Hippocampal formation (tissue), 2 donors: Measurements from ENCODE around the gene EPG5.
"Not testable (repeated sequence)": the region's sequence is repeated elsewhere in the genome, so short reads cannot be mapped to it uniquely, and the experiment has no call there.

ENCODE experiments used
- DNase-seq, 2 donors: peaks; one replicate each; lab custom pipeline; 2025; lab: John Stamatoyannopoulos, UW

The EPG5 gene

DNA sequence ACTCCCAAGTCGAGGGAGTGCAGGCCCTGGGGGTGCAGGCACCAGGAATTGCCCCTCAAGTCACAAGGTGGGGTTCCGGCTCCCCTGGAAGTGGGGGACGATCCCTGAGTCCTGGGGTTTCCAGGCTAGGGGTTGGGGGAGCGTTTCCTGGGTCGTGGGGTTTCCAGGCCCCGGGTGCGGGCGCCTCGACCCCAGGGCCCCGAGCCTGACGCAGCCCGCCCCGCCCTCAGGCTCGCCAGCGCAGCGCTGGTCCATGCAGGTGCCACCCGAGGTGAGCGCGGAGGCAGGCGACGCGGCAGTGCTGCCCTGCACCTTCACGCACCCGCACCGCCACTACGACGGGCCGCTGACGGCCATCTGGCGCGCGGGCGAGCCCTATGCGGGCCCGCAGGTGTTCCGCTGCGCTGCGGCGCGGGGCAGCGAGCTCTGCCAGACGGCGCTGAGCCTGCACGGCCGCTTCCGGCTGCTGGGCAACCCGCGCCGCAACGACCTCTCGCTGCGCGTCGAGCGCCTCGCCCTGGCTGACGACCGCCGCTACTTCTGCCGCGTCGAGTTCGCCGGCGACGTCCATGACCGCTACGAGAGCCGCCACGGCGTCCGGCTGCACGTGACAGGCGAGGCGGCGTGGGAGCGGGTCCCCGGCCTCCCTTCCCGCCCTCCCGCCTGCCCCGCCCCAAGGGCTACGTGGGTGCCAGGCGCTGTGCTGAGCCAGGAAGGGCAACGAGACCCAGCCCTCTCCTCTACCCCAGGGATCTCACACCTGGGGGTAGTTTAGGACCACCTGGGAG, 129.7 kb downstream of the EPG5 start:
- DNase-seq = no peak

DNA sequence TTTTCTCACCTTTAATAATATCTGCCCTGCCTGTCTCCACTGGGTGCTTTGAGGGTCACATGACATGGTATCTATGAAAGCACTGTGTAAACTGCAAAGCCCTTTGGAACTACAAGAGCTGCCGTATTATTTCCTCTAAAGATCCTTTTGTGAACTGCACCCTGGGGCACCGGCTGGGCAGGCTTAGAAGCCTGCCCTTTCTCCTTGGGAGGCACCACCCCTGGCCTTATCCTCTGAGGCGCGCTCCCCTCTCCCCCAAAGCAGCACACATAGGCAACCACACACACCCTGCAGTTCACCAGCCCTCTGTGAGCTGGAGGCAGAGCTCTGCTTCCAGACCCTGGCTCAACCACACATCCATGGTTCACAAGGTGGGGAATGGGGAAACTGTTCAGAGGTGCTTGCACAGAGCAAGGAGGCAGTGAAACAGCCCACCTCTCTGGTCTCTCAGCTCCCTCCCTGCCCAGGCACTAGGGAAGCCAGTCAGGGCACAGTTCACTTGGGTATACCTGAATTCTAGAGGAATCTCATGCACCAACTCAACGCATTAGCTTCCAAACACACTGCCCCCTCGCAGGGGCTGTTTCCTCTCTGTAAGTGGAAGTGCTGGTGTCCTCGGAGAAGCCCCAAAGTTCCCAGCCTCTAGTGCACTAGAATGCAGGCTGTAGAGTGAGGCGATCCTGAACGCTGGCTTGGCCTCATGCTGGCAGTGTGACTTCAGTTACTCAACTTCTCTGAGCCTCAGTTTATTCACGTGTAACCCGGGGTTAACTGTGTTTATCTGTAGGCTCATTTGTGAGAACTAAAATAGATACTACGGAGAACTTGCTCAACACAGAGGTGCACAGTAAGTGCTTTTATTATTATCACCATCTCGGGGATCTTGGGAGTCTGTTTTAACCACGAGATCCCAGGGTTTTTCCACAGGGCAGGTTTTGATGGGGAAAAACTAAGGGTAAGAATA, 130.6 kb downstream of the EPG5 start:
- DNase-seq = no peak

DNA sequence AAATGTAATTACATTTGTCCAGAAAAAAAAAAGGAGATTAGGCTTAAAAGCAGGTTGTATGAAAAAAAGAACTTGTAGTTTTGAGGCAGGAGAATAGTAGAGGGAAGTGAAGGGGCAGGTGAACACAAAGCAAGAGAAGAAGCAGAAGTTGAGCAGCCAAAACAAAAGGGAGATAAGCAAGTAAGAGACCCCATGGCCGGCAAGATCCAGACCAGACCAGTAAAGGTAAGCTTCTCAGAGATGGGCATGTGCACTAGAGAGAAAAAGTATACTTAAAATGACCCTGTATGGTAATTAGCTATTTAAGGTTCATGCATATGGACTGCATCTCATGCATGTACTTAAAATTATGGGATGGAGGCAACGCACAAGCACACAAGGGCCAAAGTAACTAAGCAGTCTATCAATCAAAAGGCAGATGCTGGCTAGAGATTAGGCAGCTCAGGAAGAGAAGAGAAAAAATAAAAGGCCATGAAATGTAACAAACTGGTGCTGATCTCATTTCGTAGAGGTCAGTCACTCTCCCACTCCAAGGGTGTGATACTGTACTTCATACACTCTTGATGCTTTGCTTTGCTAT, 132.0 kb downstream of the EPG5 start:
- no peak for DNase-seq

DNA sequence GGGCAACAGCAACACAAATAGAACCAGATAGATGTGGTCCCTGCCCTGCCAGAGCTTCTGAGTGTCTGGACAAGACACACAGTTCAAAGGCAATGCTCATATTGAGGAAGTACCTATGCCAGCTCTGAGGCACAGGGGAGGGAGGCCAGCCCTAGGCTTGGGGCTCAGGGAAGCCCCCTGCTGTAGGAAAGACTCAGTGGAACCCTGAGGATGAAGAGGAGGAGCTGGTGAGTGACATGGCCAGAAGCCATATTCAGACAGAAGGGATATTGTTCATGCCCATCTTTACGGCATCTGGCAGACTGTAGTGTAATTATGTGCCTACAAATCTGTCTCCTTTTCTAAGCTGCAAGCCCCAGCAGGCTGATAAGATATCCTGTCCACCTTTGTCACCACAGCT, 132.8 kb downstream of the EPG5 start:
- no peak for DNase-seq

DNA sequence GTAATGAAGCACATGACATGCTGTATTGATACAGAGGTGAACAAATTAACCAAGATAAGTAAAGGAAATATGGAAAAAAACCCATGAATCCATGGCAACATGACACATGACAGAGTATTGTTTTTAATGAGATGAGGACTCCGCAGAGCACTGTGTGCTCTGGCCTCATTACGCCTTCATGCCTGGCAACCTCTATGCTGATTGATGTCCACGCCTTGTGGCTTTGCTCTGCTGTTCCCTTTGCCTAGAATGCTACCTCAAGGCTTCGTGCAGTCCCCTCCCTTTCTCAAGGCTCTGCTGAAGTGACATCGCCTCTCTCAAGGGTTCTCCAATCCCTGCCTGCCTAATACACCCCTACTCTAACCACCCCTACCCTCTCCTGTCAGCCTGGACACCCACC, 133.3 kb downstream of the EPG5 start:
- DNase-seq = no peak

DNA sequence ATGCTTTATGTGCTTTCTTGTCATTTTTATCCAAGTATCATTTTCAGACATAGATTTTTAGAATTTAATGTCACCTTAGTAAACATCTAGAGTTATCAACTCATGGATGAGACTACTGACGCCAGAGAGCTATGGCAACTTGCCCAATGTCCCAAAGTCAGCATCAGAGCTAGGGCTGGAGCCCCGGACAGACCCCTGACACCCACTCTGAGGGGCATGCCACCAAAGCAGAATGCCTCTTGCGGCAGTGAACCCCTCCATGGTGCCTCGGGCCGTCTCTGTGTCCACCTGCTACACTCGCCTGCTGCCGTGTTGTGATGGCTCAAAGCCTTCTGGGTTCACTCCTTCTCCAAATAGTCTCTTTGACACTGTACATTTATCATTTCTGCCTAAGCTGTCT, 136.2 kb downstream of the EPG5 start:
- DNase-seq = no peak

DNA sequence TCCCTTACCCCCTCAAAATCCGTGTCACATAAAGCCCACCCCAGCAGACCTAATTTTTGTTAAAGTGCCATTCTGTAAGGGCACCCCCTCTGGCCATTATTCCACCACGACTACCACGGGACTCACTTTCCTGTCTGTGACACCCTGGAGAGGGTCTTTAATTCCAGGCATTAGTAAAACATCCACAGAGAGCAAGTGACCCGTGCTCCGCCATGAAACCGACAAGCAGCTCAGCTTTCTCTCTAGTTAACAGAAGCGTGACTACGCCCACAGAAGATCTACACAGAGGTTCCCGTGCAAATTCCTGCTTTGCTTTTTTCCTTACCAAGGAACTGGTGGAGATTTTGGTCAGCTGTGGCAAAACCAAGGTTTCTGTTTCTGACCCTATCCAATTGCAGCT, 137.3 kb downstream of the EPG5 start:
- no peak for DNase-seq

DNA sequence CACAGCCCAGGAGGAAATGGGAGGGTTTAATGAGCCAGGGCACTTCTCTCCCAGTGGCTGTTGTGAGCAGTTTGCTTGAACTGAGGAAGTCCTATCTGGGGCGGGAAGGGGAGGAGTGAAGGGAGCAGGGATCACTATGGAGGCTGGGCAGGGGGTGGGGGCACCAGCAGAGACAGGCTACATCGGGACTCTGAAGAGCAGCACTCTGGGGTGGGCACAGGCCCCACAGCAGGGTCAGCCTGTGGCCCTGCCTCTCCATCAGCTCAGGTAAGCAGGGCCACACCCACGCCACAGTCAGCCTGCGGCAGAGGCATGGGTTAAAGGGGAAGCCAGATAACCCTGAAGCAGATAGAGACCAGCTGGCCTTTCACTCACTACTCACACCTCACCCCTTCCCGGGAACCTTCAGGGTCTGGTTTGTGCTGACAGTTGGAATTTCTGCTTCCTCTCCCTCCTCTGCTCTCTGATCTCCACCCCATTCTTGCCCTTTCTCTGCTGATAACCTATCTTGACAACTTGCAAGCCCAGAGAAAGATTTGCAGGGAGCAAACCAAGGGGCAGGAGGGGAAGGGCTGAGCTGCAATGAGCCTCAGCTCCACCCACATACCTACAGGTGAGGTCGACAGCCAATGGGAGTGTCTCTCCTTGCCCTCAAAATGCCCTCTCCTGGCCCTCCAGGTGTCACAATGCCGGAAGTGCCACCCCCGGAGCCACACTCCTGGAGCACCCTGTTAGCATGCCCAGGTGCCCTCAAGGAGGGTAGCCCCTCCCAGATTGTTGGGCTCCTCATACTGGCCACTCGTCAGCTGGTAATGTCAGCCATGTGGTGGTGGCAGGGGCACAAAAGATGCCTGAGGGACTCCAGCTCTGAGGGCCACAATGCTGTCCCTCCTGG, 138.0 kb downstream of the EPG5 start:
- no peak for DNase-seq

DNA sequence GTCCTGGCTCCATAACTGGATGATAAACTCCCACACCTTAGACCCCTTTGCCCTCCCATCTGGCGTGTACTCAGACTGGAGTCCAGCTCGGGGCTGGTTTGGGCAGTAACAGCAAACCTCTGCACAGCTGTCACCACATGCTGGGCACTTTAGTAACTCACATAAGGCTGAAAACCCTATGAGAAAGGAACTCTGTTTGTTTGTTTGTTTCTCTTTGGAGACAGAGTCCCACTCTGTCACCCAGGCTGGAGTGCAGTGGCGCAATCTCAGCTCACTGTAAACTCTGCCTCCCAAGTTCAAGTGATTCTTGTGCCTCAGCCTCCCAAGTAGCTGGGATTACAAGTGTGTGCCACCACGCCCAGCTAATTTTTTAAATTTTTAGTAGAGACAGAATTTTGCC, 140.4 kb downstream of the EPG5 start:
- not testable (repeated sequence) for DNase-seq

DNA sequence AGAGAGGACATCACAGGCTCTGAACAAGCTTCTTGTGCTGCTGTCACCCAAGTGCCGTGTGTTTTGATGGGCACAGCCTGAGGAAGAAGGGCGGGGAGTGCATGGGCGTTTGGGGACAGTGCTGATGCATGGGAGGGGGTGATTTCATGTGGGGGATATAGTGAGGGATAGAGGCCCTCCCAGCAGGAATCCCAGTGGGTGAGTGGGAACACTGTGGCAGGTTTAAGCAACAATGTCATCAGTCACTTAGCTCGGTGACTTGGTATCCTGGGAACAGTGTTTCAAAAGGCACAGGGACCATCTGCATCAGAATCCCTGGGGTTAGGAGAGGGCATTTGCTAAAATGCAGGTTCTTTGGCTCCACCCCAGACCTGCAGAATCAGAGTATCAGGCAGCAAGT, 141.0 kb downstream of the EPG5 start:
- DNase-seq = no peak

DNA sequence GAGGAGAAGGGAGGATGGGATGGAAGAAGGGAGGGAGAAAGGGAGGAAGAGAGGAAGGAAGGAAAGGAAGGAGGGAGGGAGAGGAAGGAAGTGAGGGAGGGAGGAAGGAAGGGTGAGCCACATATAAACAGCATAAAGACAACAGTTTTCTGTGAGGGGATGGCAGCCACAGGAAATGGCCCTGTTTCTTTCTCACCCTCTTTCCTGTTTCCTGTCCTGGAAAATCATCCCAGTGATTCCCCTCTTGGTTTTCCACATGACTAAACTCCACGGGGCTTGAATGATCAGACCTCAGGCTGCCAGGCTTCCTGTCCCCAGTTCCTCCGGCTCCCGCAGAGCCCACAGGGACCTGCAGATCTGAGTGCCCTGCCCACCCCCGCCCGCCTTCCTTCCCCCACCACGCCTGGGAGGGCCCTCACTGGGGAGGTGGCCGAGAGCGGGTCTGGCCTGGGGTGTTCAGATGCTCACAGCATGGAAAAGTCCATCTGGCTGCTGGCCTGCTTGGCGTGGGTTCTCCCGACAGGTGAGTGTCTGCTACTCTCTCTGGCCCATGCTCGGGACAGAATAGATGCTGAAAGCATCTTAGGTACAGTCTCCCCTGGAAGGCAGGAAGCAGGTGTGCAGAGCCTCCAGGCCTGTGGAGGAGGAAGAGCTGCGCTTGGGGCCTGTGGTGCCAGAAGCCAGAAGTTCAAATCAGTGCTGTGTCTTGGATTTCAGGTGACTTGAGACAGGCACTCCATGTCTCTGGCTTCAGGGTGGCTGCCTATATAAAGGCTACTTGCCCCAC, 141.7 kb downstream of the EPG5 start, which contains the start of gene SIGLEC15:
TSS of gene SIGLEC15 (plus strand) at position 418 of the 787 bp plus-strand sequence. CDS start at position 472, 54 bp downstream.
- no peak for DNase-seq

DNA sequence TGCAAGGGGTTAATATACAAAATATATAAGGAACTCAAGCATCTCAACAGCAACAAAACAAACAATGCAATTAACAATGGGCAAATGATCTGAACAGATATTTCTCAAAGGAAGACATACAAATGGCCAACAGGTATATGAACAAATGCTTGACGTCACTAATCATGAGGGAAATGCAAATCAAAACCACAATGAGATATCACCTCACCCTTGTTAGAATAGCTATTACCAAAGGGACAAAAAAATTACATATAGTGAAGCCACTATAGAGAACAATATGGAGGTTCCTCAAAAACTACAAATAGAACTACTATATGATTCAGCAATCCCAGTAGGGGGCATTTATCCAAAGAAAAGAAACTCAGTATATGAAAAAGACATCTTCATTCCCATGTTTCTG, 145.4 kb downstream of the EPG5 start:
- DNase-seq = no peak

DNA sequence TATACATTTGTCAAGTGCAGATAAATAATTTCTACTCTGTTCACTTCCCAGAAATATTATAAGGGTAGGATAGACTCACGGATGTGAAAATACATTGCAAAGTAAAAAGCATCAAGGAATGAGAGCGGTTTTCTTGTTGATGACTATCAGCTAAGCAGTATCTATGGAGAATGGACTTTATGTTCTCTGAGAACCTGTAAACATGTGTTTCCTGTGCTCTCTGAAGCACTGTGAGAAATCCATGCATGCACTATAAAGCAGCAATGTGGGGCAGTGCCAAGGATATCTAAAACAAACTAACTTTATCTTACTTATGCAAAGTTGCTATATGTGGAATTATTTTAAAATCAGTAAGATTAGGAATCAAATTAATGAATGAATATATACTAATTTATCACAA, 146.1 kb downstream of the EPG5 start:
- DNase-seq = no peak

DNA sequence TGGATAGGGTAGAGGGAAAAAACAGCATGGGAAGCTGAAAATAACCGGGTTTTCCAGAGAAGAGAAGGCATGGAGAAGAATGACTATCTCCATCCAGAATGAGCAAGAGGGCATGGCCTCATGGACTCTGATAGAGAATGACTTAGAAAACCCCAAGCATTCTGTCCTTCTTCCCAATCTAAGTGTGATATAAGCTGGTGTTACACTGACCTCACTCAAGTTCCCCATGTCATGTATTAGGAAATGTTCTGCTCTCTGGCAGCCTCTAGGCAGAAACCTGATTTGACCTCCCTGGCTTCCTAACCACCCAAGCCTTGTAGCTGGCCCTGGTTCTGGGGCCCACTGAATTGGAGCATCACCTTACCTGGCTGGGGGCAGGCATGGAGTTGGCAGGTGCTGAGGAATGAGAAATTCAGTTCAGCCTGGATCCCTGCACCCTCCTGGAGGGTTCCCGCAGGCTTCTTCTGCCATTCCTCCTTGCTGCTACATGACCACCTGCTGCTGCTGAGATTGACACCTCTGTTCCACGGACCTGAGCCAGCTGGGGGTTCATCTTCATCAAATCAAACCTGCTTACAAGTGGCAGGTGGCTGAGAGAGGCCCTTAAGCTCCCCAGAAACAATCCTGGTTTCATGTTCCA, 146.9 kb downstream of the EPG5 start:
- DNase-seq = no peak

DNA sequence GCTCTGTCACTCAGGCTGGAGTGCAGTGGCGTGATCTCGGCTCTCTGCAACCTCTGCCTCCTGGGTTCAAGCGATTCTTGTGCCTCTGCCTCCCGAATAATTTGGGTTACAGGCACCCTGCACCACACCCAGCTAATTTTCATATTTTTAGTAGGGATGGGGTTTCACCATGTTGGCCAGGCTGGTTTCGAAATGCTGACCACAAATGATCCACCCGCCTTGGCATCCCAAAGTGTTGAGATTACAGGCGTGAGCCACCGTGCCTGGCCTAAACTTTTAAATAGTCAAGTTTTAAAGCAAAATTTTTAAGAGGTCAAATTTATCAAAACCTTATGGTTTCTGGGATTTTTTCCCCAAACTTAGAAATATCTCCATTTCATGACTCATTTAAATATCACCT, 148.4 kb downstream of the EPG5 start:
- not testable (repeated sequence) for DNase-seq

DNA sequence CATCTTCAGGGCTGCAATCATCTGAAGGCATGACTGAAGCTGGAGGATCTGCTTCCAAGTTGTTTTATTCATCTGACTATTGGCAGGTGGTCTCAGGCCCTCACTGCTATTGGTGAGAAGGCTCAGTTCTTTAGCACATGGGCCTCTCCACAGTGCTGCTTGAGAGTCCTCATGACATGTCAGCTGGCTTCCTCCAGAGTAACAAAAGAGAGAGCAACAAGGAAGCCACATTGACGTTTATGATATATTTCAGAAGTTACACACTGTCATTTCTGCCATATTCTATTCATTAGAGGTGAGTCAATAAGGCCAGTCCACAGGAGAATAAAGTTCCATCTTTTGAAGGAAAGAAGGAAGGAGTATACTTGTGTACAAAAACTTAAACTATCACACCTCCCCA, 149.6 kb downstream of the EPG5 start:
- DNase-seq = no peak

DNA sequence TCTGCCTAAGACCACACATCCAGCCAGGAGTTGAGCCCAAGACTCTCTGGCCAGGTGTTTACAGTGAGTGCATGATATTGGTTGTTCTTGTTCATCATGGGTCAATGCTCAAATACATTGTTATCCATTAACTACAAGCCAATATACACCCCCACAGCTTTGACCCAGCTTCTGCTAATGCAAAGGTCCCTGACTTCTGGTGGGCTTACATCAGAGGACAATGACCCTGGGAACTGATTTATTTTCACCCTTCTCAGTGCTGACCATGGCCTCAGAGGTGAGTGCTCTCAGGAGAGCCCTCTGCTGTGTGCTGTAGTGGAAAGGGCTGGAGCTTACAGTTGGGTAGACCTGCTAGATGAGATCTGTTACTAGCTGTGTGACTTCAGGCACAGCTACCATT, 152.4 kb downstream of the EPG5 start:
- not testable (repeated sequence) for DNase-seq

DNA sequence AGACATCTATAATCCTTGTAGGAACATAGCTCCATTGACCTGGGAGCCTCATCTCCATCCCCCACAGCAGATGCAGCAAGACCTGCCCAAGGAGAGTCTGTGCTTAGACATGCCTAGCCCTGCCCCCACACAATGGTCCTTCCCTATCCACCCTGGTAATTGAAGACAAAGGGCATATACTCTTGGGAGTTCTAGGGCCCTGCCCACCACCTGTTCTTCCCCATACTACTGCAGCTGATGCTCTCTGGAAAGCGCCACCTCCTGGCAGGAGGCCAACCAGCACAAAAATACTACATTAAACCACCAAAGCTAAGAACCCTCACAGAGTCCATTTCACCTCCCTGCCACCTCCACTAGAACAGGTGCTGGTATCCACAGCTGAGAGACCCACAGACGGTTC, 160.0 kb downstream of the EPG5 start:
- DNase-seq = not testable (repeated sequence)

DNA sequence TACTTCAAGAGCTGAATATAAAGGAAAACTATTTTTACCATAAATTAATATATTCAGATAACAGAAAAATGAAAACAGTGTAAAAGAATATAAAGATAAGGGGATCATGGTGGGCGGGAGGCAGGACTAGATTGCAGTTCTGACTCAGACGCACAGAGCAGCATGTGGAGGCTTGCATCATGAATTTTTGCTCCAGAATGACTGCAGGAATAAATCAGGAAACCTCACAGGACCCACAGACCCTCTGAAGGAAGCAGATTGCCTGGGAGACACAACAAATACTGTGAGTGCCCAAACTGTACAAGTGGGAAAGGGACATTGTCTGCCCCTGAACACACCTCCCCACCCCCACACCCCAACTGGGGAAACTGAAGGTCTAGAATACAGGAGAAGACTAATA, 160.9 kb downstream of the EPG5 start:
- DNase-seq = no peak

DNA sequence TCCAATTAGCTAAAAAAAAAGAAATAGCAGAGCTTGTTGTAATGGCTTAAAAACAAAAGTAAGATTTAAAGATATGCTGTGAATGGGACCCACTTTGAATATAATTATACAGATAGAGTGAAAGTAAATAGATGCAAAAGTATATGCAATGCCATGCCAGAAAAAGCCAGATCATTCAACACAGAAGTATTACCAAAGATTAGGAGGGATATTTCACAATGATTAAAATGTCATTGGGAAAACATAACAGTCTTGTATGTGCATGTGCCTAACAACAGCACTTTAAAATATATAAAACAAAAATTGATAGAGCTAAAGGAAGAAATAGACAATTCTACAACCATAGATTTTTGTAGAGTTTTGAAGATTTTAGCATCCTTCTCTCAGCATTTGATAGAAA, 161.6 kb downstream of the EPG5 start:
- no peak for DNase-seq
